Activated CD8-positive, alpha-beta memory T cell treated with anti-CD3 and anti-CD28 coated beads, Interleukin-2, amount 50 U/mL, for 4 hours (primary cell): ENCODE measurements around the gene BATF3.

Source experiments
- DNase-seq: peaks from one replicate; pipeline ENCODE4 v3.0.0-alpha.2; 2020

BATF3 gene

DNA sequence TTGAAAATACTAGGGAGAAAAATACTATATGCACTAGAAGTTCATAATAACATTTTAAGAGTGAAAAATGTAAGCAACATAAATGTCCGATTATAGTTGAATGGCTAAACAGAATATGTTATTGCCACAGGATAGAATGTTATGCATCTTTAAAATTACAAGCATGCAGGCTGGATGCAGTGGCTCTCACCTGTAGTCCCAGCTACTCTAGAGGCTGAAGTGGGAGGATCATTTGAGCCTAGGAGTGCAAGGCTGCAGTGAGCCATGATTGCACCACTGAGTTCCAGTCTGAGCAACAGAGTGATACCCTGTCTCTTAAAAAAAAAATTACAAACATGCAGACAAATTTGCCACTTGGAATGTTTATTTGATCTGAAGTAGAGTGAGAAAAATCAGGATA is 3.0 kb upstream of the BATF3 start:
- no peak for DNase-seq

DNA sequence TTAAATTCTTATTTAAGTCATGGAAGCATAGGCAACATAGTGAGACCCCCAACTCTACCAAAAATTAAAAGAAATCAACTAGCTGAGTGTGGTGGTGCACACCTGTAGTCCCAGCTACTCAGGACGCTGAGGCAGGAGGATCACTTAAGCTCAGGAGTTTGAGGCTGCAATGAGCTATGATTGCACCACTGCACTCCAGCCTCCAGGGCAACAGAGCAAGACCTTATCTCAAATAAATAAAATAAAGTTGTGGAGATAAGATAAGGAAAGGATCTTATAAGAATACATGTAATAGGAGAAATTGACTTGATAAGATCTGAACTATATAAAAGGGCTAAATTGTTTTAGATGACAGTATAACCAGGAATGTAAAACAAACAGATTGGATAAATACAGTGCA is 2.3 kb upstream of the BATF3 start:
- DNase-seq: no peak

DNA sequence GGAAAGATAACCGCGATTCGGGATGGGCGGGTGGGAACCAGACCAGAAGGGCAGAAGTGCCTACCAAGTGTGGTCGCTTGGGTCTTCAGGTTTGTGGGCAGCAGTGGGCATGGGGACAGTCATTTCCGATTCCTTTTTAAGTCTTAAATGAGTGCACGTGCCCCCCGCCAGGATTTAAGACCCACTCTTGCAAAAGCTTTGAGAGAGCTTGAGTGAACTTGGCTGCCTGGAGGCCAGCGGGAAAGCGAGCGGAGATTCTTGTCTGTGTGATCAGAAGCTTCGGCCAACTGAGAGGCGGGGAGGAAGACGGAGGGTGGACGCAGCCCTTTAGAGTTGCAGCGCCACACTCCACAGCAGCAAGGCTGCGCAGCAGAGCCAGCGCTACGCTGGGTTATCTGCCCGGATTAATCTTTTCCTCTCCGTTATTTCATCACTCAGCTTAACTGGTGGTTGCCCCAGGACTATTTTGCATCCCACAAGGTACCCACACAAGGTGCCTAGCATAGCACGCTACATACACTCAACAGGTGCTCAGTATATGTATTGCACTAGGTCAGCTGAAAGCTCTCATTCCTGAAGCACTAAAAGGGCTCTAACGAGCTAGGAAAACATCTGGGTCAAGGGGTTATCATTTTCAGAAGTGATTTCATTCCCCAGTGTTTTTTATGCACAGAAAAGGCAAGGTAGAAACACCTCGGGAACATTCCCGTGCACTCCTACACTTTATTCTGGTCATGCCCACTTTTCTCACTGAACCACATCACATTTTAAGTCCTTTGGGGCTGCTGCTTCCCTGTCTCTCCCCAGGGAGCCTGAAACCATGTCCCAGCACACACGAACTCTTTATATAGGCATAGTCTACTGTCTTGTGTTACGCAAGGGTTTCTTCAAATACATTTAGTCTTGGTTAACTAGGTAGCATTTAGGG is 1.5 kb upstream of the BATF3 start:
- DNase-seq: peak; percentile 37

DNA sequence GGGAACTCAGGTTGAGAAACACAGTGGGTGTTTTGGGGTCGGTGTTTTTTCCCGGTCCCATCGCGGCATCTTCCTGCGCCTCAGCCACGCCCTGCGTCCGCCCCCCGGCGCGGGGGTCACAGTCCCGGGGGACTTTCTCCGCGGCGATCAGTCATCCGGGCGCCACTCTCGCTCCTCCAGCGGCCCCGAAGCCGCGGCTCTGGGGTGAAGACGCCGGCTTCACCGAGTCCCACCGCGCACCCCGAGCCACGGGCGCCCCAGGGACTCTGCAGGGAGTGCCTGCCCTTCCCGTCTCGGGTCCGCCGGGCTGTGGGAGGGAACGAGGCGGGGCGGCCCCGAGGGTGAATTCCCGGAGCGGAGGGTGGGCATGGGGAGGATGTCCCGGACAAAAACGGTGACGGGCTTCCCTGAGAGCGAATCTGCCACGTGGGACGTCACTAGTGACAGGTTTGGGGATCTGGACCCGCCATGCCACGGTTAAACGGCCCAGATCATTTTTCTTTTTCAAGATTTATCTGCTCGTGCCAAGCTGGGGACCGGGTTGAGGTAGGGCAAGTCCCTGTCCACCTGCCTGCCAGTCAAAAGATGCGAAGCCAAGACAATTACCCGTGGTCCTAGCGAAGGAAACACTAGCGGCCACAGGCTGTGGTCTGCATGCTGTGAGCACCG is 717 bp upstream of the BATF3 start:
- peak; percentile 70 for DNase-seq

DNA sequence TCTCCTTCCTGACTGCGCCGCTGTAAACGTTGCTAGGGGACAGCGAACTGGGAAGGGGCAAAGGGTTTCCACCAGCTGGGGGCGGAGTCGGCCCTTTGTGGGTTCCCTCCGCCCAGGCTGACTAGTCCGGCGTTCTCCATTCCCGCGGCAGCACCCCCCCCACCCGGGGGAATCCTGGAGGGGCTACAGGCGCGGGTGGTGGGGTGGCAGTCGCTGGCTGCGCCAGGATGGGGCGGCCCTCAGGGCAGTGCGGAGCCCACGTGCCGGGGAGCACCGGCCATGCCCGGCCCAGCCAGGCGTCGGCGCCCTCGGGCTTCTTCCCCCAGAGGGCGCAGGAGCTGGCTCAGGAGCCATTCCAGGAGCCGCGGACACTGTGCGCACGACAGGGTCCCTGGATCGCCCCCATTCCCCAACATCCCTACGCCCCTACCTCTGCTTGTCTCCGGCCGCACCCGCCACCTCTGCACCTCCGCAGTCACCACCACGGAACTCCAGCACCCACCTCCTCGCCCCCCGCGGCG is 476 bp downstream of the BATF3 start:
- peak; percentile 51 for DNase-seq

DNA sequence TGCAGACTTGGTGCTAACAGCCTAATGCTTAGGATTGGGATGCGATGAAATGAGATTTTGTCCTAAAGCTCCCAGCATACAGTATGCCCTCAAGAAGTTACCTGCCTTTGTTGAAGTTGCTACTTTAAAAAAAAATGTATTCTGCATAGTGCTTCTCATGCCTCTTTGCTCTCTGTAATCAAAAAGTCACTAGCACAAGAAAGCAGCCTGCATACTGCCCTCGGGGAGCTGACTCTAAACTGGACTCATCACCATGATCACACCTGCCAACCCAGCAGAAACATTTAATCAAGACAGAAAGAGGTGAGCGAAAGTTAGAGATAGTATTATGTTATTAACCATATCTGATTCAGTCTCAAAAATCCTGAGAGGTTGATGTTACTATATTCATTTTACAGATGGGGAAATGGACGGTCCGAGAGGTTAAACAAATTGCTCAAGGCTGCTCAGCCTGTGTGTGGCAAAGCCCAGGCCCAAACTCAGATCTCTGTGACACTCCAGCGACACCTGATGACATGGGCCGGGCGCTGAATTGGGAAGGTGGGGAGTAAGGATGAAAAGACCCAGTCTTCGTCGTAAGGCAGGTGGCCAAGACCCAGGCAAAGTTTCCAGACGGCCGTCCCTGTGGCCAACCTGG is 1.1 kb downstream of the BATF3 start:
- no peak for DNase-seq

DNA sequence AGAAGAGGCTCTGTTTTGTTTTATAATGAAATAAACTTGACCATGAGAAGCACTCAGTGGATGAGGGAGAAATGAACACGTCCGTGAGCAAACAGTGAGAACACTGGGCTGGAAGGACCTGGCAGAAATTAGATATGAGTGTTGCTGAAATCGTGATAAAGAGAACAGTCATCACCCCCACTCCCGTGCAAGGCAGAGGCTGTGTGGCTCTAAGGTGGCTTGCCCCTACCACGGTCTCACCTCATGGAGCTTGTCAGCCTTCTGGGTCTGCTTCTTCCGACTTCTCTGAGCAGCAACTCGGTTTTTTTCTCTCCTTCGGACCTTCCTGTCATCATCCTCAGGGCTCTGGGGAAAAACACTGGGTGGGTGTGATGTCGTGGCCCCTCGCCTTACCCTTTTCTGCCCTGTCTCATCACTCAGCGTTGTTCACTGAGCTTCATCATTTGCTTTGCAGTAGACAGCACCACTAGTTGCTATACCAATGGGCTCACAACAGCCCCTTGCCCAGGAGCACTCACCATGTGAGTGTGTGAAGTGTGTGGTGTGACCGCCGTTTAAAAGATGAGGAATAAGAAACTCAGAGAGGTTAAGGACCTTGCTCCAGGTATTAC is 2.8 kb downstream of the BATF3 start:
- no peak for DNase-seq

DNA sequence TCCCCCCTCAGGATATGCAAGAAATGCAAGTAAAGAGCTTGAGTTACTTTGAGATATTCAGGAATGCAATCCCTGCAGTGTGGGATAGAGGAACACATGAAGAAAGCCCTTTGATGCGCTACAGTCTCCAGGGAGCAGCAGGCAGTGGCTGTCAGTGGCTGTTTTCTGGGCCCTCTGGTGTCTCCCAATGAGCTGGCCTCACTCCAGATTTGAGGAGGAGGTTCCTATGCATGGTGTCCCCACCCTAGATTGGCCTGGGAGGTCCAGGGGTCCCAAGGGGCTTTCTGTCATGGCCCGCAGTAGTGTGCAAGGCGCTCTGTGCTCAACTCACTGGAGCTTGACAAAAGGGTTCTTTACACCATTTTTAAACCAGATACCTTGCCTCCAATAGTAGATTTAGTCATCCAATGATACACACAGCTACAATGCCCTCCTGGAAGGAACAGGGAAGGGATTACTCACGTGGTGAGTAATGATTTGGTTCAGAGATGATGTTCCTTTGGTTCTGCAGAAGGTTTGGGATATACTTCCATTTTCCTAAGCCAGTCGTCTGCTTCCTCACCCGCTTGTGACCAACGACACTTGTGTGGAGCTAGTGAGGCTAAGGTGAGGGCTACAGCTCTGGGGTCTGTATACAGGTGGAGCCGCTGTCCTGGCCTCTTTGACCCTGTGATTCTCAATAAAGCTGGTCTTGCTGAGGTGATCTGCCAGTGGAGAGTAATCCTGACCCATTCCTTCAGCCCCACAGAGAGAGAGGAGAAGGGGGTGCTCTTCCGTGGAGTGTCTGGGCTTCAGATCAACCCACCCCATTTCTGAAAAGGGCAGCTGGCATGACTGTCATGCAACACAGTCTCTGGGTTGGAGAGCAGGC is 6.6 kb downstream of the BATF3 start:
- DNase-seq: no peak

DNA sequence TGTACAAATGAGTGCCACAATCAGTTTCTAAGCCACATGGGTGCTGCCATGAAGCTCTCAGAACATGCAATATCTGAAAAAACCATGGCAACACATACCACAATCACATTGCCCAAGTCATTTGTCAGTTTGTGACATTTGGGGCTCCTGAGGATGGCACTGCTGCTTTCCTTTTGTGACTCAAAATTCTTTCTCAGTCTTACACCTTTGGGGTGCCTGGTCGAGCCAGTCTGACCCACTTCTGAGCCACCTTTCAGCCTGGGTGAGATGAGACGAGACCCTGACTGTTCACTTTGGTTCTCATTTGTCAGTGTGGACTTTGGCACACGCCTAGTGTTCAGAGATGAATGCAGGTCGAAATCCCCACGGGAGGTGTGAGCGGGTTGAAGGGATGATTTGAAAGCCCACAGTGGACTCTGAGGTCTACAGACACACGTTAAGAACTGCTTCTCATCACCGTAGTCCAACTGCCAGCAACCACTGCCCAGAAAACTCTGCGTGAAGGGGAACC is 8.0 kb downstream of the BATF3 start:
- DNase-seq: no peak

DNA sequence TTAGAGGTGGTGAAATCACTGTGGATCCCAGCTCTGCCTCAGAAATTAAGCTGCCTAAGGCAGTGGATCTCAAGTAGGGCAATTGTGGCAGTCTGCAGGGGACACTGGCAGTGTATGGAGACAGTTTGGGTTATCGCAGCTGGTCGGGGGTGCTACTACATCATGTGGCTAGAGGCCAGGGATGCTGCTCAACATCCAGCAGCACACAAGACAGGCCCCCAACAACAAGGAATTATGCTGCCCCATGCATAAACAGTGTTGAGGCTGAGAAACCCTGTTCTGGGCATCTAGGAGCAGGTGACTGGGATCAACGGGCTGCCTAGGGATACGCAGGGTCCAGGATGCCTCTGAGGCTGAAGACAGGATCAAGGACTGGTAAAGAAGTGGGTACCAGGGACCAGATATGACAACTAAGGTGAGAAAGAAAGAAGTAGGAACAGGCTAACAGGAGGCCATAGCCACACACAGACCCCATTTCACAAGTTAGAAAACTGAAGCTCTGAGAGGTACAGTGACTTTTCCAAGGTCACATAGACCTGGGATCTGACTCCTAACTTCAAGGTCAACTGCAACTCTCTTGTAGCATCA is 8.7 kb downstream of the BATF3 start:
- no peak for DNase-seq

DNA sequence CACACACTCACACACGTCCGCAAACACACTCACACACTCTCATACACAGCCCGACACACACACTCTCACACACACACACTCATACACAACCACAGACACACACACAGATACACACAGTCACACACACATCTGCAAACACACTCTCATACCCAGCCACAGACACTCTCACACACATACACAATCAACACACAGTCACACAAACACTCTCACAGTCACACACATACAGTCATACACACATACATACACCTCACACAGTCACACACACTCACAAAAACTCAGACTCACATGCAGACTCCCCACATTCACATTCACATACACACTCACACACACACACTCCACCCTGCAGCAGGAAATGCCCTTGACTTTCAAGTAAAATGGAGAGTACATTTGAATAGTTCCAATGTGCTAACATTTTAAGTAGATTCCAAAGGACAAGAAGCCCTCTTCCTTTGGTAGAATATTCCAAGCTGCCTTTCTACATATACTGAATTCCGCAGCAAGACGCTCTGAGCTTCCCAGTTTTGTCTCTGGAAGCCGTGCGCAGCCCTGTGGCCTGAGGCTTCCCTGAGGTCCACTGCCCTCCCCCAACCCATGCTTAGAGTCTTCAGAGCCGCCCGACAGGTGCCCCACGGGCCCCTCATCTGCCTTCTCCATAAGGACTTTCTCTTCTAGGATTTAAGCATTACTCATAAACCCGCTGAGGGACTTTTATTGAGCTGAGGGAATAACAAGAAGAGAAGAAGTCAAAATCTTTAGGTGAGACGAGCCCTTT is 9.7 kb downstream of the BATF3 start:
- no peak for DNase-seq

DNA sequence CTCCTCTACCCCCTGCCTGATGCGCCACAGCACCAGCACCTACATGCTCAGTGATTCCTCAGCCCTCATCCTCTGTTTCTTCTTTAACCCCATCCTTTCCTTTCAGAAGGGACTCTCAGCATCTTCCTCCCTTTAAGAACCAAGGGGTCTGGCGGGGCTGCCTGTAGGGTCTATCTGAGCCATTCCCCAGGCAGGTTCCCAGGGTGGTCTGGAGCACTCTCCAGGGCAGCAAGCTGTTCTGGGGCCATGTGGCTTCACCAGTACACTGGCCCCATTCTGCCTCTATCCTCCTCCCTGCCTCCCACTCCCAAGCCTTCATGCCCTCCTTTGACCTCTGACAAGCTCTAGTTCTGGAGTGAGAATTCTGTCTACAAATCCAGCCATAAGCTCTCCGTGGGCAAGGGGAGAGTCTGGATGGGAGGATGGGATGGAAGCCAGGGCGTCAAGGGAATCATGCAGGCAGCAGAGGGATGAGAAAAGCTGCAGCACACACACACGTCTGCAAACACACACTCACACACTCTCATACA is 10.4 kb downstream of the BATF3 start:
- no peak for DNase-seq

DNA sequence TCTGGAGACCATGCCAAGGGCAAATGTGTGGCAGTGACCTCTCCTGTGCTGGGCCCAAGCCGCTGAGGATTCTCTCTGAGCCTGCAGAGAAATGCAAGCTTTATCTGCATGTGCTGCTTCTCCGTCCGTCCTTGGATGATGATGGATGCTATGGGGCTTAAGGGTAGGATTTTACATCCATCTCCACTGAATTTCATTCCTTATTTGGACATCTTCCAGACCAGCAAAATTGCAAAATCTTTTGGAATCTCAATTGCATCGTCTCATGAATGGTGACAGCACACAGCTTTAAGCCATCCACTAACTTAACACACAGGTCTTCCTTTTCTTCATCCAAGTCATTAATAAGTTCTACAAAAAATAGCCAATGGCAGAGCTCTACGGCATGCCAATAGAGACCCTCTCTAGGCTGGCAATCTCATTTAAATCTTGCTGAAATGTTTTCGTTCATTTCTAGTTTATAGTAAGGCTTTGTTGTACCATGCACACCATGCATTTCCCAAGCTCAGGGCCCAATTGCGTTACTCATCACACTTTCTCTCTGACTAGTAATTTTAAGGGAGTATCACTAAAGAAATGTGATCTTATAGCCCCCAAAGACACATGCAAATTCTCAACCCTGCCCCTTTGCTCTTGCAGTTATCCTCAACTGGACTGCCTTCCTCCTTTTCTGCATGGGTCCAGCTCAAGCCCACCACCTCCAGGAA is 11.1 kb downstream of the BATF3 start:
- DNase-seq: no peak

DNA sequence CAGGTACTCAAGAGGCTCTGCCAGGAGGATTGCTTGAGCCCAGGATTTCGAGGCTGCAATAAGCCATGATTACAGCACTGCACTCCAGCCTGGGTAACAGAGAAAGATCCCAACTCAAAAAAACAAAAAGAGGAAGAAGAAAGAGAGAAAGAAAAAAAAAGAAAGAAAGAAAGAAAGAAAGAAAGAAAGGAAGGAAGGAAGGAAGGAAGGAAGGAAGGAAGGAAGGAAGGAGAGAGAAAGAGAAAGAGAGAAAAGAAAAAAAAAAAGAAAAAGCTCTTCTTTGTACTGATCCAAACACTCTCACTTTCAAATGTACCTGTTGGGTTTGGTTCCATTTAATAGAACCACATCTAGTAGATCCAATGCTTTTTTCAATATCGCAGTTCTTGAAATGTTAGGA is 11.8 kb downstream of the BATF3 start:
- no peak for DNase-seq

DNA sequence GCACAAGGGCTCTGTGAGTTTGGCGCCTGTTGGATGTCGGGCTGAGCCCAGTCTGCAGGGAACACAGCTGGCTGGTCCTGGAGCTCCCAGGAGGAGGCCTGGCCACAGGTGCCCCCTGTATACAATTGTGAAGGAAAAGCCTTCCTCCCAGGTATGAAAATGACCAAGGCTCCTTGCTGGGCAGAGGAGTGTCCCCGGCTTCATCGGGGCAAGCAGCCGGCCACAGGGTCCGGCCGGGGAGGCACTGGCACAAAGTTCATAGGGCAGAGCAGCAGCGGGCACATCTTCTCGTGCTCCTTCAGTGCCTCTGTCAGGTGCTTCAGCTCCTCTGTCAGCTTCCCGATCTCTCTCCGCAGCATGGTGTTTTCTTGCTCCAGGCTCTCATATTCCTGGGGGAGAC is 13.0 kb downstream of the BATF3 start:
- DNase-seq: no peak

DNA sequence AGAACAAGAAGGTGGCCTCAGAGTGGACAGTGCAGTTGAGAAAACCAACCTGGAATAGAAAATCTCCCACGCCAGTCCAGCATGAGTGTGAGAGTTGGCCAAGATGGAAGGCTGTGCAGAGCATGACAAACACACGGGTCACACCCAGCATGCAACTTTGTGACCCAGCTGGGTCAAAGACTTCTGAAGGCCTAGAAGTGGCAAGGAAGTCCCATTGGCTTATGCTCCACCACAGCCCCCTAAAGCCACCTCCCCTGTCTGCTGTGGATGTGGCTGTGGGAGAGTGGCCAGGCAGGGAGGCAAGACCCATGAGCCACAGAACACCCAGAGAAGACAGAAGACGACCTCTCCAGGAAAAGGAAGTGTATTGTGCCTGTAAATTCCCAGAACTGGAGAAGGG is 13.6 kb downstream of the BATF3 start:
- DNase-seq: no peak

DNA sequence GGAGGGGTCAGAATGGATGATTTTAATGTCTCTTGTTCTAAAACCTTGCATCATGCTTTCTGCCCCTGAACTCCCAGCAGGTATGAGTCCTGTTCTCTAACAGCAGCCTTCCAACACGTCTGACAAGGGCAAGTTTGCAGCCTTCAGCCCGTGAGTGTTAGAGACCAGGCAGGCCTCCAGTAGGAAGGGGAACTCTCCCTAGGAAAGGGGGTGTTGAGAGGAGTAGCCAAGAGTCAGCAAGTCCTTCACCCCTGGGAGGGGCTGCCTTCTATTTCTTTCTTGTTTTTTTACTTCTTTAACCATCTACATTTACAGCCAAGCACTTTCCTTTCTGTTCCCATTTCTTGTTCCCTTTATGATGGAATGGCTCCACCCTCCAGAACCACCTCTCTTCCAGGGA is 14.2 kb downstream of the BATF3 start:
- DNase-seq: no peak

DNA sequence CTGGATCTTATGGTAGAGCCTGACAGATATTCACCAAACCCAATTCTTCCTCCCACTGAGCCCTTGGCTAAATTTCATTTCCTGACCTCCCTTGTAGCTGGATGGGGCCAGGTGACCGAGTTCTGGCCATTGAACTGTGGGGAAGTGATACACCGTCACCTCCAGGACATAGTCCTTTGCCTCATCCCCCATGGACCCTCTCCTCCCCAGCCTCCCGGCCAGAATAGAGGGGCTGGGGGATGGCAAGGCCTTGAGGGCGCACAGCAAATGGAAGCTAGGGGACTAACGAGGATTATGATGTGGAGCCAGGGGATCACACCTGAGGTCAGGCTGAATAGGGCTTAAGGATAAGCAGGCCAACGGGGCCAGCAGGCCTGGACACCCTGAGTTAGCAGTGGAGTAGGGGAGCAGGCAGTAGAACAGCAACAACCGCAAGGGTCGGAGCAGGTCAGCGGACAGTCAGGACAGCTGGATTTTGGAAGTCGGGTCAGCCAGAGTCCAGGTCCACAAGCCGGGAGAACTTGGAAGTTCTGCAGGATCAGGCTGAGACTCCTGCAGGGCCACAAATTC is 15.0 kb downstream of the BATF3 start:
- DNase-seq: no peak

DNA sequence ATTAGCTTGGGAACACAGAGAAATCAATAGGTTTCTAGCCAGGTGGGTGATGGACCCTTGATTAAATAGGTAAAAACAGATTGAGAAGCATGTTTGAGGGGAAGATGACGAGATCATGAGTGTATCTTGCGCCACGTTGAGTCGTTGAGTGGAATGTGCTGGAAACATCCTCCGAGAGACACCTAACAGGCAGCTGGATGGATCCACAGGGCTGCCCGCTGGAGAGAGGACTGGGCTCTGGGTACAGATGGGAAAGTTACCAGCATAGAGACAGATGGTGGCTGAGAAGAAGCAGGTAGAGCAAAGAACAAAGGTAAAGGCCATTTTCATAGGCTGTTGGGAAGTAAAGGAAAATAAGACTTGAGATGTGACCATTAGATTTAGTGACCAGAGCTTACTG is 15.6 kb downstream of the BATF3 start:
- no peak for DNase-seq

DNA sequence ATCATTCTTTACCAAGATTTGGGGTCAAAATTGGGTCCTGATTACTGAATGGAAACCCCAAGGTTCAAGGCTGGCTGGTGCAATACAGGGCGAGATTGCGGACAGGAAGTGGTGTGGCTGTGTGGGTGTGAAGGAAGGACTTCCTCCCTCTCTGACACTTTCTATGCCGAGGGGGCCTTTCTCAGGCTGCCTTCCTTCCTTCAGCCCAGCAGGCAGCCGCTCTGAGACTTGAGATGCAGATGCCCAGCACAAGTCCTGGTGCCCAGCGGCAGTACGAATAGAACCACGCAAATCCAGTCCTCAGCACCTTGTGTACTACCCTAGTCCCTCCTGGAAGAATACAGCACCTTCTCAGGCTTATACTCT is 16.3 kb downstream of the BATF3 start:
- DNase-seq: peak; percentile 26
